ENCODE measurements around the gene DHRS1.

DNA sequence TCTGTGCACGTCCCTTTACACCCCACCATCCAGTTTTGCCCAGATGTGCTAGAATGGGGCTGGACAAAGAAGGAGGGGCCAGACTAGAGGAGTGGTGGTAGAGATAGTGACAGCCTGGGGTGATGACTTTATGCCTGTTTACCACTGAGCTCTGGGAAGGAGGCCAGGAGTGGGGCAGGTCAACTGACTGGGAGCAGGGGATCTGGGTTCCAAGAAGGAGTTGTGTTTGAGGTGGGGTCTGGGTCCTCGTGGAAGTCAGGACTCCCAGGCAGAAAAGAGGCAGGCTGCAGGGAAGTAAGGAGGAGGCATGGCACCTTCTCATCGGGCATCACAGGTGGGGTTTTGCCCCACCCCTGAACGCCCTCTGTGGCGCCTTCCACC is 10.7 kb upstream of the DHRS1 start:
- TF ChIP-seq POLR2AphosphoS5 (IDR thresholded peaks at IDR 0.05): no peak
- TF ChIP-seq, protein P1, sequence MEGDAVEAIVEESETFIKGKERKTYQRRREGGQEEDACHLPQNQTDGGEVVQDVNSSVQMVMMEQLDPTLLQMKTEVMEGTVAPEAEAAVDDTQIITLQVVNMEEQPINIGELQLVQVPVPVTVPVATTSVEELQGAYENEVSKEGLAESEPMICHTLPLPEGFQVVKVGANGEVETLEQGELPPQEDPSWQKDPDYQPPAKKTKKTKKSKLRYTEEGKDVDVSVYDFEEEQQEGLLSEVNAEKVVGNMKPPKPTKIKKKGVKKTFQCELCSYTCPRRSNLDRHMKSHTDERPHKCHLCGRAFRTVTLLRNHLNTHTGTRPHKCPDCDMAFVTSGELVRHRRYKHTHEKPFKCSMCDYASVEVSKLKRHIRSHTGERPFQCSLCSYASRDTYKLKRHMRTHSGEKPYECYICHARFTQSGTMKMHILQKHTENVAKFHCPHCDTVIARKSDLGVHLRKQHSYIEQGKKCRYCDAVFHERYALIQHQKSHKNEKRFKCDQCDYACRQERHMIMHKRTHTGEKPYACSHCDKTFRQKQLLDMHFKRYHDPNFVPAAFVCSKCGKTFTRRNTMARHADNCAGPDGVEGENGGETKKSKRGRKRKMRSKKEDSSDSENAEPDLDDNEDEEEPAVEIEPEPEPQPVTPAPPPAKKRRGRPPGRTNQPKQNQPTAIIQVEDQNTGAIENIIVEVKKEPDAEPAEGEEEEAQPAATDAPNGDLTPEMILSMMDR (IDR thresholded peaks at IDR 0.05): no peak
- no peak for TF ChIP-seq EP300 (IDR thresholded peaks at IDR 0.05)
